Loucy (cell line): ENCODE measurements around the gene RTCA.

ENCODE experiments used
- H2AFZ ChIP-seq: fragments of 200-600 bp; sonication (generic); 2 replicates; pipeline ENCODE4 v1.6.0; 2016; ENCODE audit warnings: antibody characterized with exemption, mild to moderate bottlenecking, low read length, moderate library complexity
- H3F3A ChIP-seq: fragments of 200-600 bp; 2 replicates; pipeline ENCODE4 v1.6.0; 2016; ENCODE audit warnings: antibody characterized with exemption, low read depth, mild to moderate bottlenecking
- H3K27me3 ChIP-seq: fragments of 200-600 bp; sonication (generic); 2 replicates; pipeline ENCODE4 v1.6.1; 2014; ENCODE audit warnings: low read length, mild to moderate bottlenecking; ENCODE audit not compliant: insufficient read depth, poor library complexity, severe bottlenecking
- H3K36me3 ChIP-seq: fragments of 200-600 bp; sonication (generic); 2 replicates; pipeline ENCODE4 v1.6.1; 2016; ENCODE audit warnings: low read length; ENCODE audit not compliant: insufficient read depth
- H3K4me1 ChIP-seq: fragments of 200-600 bp; sonication (generic); 2 replicates; pipeline ENCODE4 v1.5.1; 2014; ENCODE audit warnings: low read length, mild to moderate bottlenecking; ENCODE audit not compliant: insufficient read depth, poor library complexity, severe bottlenecking
- H3K4me2 ChIP-seq: fragments of 200-600 bp; sonication (generic); 2 replicates; pipeline ENCODE4 v1.6.0; 2014; ENCODE audit warnings: antibody characterized with exemption, low read length, low read depth, mild to moderate bottlenecking; ENCODE audit not compliant: poor library complexity, severe bottlenecking
- H3K4me3 ChIP-seq: fragments of 200-600 bp; sonication (generic); 2 replicates; pipeline ENCODE4 v1.5.1; 2014; ENCODE audit warnings: low read length, mild to moderate bottlenecking, mixed read lengths; ENCODE audit not compliant: poor library complexity, severe bottlenecking
- H3K79me2 ChIP-seq: fragments of 200-600 bp; sonication (generic); 2 replicates; pipeline ENCODE4 v1.6.1; 2014; ENCODE audit warnings: low read length; ENCODE audit not compliant: insufficient read depth
- H3K9ac ChIP-seq: fragments of 200-600 bp; sonication (generic); 2 replicates; pipeline ENCODE4 v1.6.0; 2014; ENCODE audit warnings: mild to moderate bottlenecking, low read depth, low read length, moderate library complexity; ENCODE audit not compliant: poor library complexity, severe bottlenecking
- H3K9me2 ChIP-seq: fragments of 200-600 bp; sonication (generic); replicated peaks from 2 replicates; pipeline ENCODE4 v1.6.1; 2016; ENCODE audit warnings: low read depth, low read length, mixed read lengths
- H3K9me3 ChIP-seq: fragments of 200-600 bp; sonication (generic); 2 replicates; pipeline ENCODE4 v1.6.1; 2014; ENCODE audit warnings: mild to moderate bottlenecking, antibody characterized with exemption, low read length, low read depth; ENCODE audit not compliant: insufficient read depth
- H4K20me1 ChIP-seq: fragments of 200-600 bp; sonication (generic); 2 replicates; pipeline ENCODE4 v1.6.0; 2014; ENCODE audit warnings: antibody characterized with exemption, low read length, mild to moderate bottlenecking; ENCODE audit not compliant: insufficient read depth, poor library complexity, severe bottlenecking
- CTCF ChIP-seq: fragments of 200-600 bp; sonication (generic); conservative IDR thresholded peaks from 2 replicates; pipeline ENCODE4 v1.5.1; 2014; ENCODE audit warnings: mild to moderate bottlenecking, antibody characterized with exemption, low read length
- EZH2phosphoT487 ChIP-seq: fragments of 200-600 bp; IDR thresholded peaks from 2 replicates; pipeline ENCODE4 v1.6.1; 2018; ENCODE audit warnings: antibody characterized with exemption, mild to moderate bottlenecking, moderate library complexity, borderline replicate concordance

RTCA gene

GRCh38 chr1:100234432-100234831, 31.6 kb upstream of the RTCA start:
- H3K4me3 ChIP-seq, result no peak overlapping the region
- H3K4me2 ChIP-seq, result no peak overlapping the region
- no peak overlapping the region for H3K9ac ChIP-seq
- no peak overlapping the region for H2AFZ ChIP-seq
- no peaks in the 10 kb centered on the region for H4K20me1 ChIP-seq
- TF ChIP-seq CTCF (no peak), EZH2phosphoT487 (no peak)
- no peaks in the 10 kb centered on the region for H3K79me2 ChIP-seq
- no peaks in the 10 kb centered on the region for H3K4me1 ChIP-seq
- H3K9me2 ChIP-seq, result no peaks in the 10 kb centered on the region
- no peaks in the 10 kb centered on the region for H3F3A ChIP-seq
- no peaks in the 10 kb centered on the region for H3K27me3 ChIP-seq
- H3K36me3 ChIP-seq, result peaks cover 50% of the 10 kb centered on the region; the same call in 1 of the 2 replicates
- H3K9me3 ChIP-seq, result no peaks in the 10 kb centered on the region

GRCh38 chr1:100237091-100237490, 28.9 kb upstream of the RTCA start:
- Histone ChIP-seq H3K9ac (no peak overlapping the region), H3K4me2 (no peak overlapping the region), H3K36me3 (peaks cover 33% of the 10 kb centered on the region; the same call in 1 of the 2 replicates), H3K9me2 (no peaks in the 10 kb centered on the region), H4K20me1 (no peaks in the 10 kb centered on the region), H2AFZ (no peak overlapping the region), H3F3A (no peaks in the 10 kb centered on the region), H3K4me1 (no peaks in the 10 kb centered on the region), H3K9me3 (no peaks in the 10 kb centered on the region), H3K4me3 (no peak overlapping the region), H3K27me3 (no peaks in the 10 kb centered on the region), H3K79me2 (peaks cover 7% of the 10 kb centered on the region; the same call in 1 of the 2 replicates)
- TF ChIP-seq EZH2phosphoT487, result no peak
- no peak for TF ChIP-seq CTCF

GRCh38 chr1:100239961-100240360, 26.1 kb upstream of the RTCA start:
- Histone ChIP-seq H3K27me3 (no peaks in the 10 kb centered on the region), H2AFZ (no peak overlapping the region), H3K4me1 (no peaks in the 10 kb centered on the region), H3K36me3 (peaks cover 12% of the 10 kb centered on the region; the same call in 1 of the 2 replicates), H3K9me2 (no peaks in the 10 kb centered on the region), H3K9me3 (no peaks in the 10 kb centered on the region), H3K4me2 (no peak overlapping the region), H3K79me2 (peaks cover 14% of the 10 kb centered on the region; the same call in 1 of the 2 replicates), H3F3A (no peaks in the 10 kb centered on the region), H3K9ac (no peak overlapping the region), H3K4me3 (no peak overlapping the region), H4K20me1 (no peaks in the 10 kb centered on the region)
- TF ChIP-seq EZH2phosphoT487 (no peak), CTCF (no peak)
